ENCODE measurements around the gene HIBCH.
"Not testable (repeated sequence)": the region's sequence is repeated elsewhere in the genome, so short reads cannot be mapped to it uniquely, and the experiment has no call there.

The HIBCH gene

DNA sequence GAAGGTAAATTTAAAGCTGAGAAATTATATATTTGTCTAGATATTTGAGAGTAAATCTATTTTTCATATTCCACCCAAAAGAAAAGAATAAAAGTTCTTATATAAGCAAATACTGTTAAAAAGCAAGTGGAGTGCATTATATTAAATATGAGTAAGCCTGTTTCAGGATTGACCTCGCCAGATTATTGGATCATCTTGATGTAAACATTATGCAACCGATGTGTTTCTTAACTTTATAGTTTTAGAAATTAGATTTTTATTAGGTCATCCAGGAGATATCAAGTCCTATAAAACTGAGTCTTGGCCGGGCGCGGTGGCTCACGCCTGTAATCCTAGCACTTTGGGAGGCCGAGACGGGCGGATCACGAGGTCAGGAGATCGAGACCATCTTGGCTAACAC, 156.8 kb downstream of the HIBCH start:
- Histone ChIP-seq H3K4me3 (ENCODE audit: low read depth in 1 of 2, low read length in 2 of 2) (no peak overlapping the region), H3K4me1 (ENCODE audit: insufficient read depth, low read length) (peaks cover 10% of the 10 kb centered on the region), H3K36me3 (ENCODE audit: insufficient read depth, low read length) (no peaks in the 10 kb centered on the region), H3K27ac (ENCODE audit: low read depth, low read length) (no peak overlapping the region), H3K9ac (ENCODE audit: low read length) (no peak overlapping the region), H3K9me3 (ENCODE audit: low read length) (no peaks in the 10 kb centered on the region), H3K27me3 (ENCODE audit: control insufficient read depth in 1 of 2, insufficient read depth in 2 of 2, low read length in 2 of 2) (no peaks in the 10 kb centered on the region)

DNA sequence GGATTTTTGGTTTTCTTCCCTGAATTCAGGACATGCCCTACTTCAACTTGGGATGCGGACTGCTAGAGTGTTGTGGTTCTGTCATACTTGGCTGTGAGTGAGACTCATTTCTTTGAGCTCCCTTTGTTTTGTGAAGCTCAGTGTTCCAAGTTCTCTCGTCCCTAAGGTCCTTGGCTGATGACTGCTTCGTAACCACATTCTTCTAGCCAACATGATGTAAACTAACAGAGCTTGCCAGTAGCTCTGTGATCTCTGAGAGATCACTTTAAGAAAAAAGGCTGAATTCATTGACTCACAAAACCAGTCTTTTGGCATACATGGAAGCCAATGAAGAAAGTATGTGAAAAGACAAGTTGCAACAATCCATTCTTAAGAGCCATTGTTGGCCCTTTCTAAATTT, 160.2 kb downstream of the HIBCH start:
- Histone ChIP-seq H3K4me3 (ENCODE audit: low read depth in 1 of 2, low read length in 2 of 2) (no peak overlapping the region), H3K4me1 (ENCODE audit: insufficient read depth, low read length) (peaks cover 10% of the 10 kb centered on the region), H3K36me3 (ENCODE audit: insufficient read depth, low read length) (no peaks in the 10 kb centered on the region), H3K27ac (ENCODE audit: low read depth, low read length) (no peak overlapping the region), H3K9ac (ENCODE audit: low read length) (no peak overlapping the region), H3K27me3 (ENCODE audit: control insufficient read depth in 1 of 2, insufficient read depth in 2 of 2, low read length in 2 of 2) (no peaks in the 10 kb centered on the region), H3K9me3 (ENCODE audit: low read length) (no peaks in the 10 kb centered on the region)

DNA sequence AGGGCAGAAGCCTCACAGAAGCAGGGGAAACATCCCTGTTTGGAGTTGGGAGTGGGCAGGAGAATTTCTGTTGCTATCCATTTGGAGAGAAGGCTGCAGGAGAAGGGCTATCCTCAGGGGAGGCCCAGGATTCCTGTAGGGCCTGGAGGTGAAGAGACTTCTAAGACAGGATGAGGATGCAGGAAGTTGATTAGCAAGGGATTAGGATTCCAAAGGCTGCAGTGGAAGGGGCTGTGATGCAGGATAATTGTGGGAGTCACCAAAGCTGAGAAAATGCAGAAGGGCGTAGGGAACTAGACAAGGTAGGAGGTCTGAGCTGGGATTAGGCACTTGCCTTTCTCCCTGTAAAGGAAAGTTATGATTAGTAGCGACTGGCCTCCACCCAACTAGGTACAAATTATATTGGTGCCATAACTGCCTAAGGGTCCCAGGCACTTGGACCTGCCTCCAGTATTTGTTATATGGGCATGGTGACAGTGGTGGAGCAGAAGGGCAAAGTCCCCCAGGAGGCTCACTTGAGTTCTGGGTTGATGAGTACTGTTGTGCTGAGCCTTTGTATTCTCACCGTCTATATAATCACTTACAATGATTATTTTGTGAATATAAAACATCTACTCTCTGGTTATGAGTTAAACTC, 160.7 kb downstream of the HIBCH start:
- no peak overlapping the region for H3K4me3 ChIP-seq (ENCODE audit: low read depth in 1 of 2, low read length in 2 of 2)
- H3K4me1 ChIP-seq (ENCODE audit: insufficient read depth, low read length): peaks cover 10% of the 10 kb centered on the region
- no peaks in the 10 kb centered on the region for H3K36me3 ChIP-seq (ENCODE audit: insufficient read depth, low read length)
- H3K9me3 ChIP-seq (ENCODE audit: low read length): no peaks in the 10 kb centered on the region
- no peaks in the 10 kb centered on the region for H3K27me3 ChIP-seq (ENCODE audit: control insufficient read depth in 1 of 2, insufficient read depth in 2 of 2, low read length in 2 of 2)
- no peak overlapping the region for H3K27ac ChIP-seq (ENCODE audit: low read depth, low read length)
- H3K9ac ChIP-seq (ENCODE audit: low read length): no peak overlapping the region

DNA sequence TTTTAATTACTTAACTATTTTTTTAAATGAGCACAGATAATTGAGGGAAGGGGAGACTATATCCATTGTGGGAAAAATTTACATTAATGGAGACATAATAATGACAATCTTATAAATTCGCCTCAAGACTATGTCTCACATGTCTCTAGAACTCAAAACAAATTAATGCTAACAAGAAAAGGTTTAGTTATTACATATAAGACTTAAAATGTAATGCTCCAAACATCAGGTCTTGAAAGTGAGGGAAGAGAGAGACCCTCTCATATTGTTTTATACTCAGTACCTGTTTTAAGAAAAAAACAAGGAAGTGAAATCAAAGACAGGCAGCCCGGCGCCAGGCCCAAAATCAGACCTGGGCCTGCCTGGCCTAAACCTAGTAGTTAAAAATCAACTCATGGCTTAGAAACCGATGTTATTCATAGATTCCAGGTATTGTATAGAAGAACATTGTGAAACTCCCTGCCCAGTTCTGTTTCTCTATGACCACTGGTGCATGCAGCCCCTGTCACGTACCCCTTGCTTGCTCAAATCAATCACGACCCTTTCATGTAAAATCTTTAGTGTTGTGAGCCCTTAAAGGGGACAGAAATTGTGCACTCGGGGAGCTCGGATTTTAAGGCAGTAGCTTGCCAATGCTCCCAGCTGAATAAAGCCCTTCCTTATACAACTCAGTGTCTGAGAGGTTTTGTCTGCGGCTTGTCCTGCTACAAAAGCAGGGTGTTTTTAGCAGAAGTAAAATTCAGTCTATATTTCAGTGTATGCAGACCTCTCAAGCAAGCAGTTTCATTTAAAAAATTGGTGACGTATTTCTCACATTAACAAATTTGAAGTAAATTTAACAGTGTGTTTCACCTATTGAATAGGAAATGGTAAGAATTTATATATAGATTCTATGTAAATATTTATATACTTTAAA, 161.8 kb downstream of the HIBCH start:
- not testable (repeated sequence) for H3K9ac ChIP-seq (ENCODE audit: low read length); H3K27ac ChIP-seq (ENCODE audit: low read depth, low read length); H3K4me1 ChIP-seq (ENCODE audit: insufficient read depth, low read length)

DNA sequence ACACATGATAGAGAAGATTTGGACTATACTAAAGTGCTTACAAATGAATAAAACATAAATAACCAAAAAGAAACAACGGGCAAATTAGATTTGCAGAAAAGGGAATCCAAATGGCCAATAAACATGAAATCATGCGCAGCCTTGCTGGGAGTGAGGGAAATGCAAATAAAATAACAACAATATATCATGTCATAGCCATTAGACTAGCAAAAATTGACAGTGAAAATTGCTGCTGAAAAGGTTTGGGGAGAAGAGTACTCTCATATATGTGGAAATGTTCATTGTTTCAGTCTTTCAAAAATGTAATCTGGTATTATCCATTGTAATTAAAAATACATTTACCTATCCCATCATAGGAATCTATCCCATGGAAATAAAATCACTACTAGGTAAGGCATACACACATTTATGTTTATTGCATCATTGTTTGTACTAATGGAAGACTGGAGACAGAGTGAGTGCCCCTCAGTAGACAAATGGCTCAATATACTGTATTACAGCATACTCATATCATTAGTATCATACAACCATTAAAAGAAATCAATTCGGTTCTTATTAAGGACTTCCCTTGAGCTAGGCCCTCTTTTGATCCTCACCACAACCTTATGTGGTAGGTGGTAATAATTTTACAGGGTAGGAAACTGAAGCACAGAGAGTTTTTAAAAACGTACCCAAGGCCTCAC, 163.0 kb downstream of the HIBCH start:
- Histone ChIP-seq H3K27me3 (ENCODE audit: control insufficient read depth in 1 of 2, insufficient read depth in 2 of 2, low read length in 2 of 2) (no peaks in the 10 kb centered on the region), H3K9me3 (ENCODE audit: low read length) (no peaks in the 10 kb centered on the region), H3K36me3 (ENCODE audit: insufficient read depth, low read length) (no peaks in the 10 kb centered on the region), H3K9ac (ENCODE audit: low read length) (no peak overlapping the region), H3K4me3 (ENCODE audit: low read depth in 1 of 2, low read length in 2 of 2) (no peak overlapping the region), H3K4me1 (ENCODE audit: insufficient read depth, low read length) (peaks cover 10% of the 10 kb centered on the region), H3K27ac (ENCODE audit: low read depth, low read length) (no peak overlapping the region)

More for the DNA sequence above, 161.8 kb downstream of the HIBCH start:
- not testable (repeated sequence) for H3K4me3 ChIP-seq (ENCODE audit: low read depth in 1 of 2, low read length in 2 of 2); H3K27me3 ChIP-seq (ENCODE audit: control insufficient read depth in 1 of 2, insufficient read depth in 2 of 2, low read length in 2 of 2); H3K9me3 ChIP-seq (ENCODE audit: low read length); H3K36me3 ChIP-seq (ENCODE audit: insufficient read depth, low read length)

Measured in muscle layer of colon (tissue), 2 donors.